ENCODE data around the gene DNAJC5G. TPM values are rescaled to one million over a fixed set of nuclear protein-coding genes. Genes with fewer than 3 reads are reported as not detected.

DNAJC5G gene
- total and polyA plus RNA-seq, 2 donors (not counting 1 experiment from before 2014, with no cell fraction given) = not detected

DNA sequence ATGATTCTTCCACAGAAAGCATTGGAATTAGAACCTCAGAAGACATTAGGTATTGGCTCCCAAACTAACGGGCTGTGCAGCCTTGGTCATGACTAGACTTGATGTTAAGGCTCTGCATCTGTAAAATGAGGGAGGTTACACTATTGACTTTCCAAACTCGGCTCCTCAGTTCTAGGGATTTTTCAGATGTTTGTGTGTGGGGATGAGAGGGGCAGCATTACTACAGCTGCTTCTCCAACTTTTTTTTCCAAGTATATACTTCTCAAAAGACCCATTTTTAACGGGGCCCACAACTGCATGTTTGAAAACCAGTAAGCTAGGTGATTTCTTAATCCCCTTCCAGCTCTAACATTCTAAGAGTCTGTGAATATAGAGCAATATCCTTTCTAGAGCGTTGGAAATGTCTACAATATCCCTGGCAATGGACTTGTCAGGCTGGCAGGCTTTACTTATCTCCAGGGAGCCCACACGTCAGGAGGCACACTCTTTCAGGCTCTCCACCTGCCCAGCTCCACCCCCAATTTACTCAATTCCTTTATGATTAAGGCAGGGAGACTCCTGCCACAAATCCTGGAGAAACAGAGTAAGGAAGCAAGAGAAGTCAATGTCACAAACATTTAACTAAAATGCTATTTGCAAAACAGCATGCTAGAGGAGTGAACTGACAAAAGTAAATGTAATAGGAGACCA lies 48.5 kb downstream of the DNAJC5G start:
- H3K36me3 ChIP-seq (replicated peaks in 1 of 2; ENCODE audit: control extremely low read depth in 1 of 2, control insufficient read depth in 1 of 2, extremely low read depth in 1 of 2, insufficient read depth in 2 of 2, low read length in 1 of 2) = peaks cover 8 to 27% of the 10 kb centered on the region in 2 experiments
- Mint-ChIP-seq H3K27ac (peak overlapping the region; percentile 97), H3K4me1 (peaks cover 27% of the 10 kb centered on the region), H3K9me3 (ENCODE audit: insufficient read depth) (no peaks in the 10 kb centered on the region), H3K27me3 (no peaks in the 10 kb centered on the region), H3K4me3 (peak overlapping the region; percentile 99)
- TF ChIP-seq, protein P1, sequence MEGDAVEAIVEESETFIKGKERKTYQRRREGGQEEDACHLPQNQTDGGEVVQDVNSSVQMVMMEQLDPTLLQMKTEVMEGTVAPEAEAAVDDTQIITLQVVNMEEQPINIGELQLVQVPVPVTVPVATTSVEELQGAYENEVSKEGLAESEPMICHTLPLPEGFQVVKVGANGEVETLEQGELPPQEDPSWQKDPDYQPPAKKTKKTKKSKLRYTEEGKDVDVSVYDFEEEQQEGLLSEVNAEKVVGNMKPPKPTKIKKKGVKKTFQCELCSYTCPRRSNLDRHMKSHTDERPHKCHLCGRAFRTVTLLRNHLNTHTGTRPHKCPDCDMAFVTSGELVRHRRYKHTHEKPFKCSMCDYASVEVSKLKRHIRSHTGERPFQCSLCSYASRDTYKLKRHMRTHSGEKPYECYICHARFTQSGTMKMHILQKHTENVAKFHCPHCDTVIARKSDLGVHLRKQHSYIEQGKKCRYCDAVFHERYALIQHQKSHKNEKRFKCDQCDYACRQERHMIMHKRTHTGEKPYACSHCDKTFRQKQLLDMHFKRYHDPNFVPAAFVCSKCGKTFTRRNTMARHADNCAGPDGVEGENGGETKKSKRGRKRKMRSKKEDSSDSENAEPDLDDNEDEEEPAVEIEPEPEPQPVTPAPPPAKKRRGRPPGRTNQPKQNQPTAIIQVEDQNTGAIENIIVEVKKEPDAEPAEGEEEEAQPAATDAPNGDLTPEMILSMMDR (IDR thresholded peaks at IDR 0.05) = no peak
- no peak for TF ChIP-seq EZH2 (IDR thresholded peaks at IDR 0.05; ENCODE audit: borderline replicate concordance, insufficient read depth, low read depth, low read length, poor library complexity, severe bottlenecking)
- 25% methylated on average over 2 of the region's 5 CpGs for WGBS (ENCODE audit: insufficient coverage)
- peak overlapping the region; percentile 91 for H3K4me2 ChIP-seq (replicated peaks; ENCODE audit: low read depth, low read length, poor library complexity, severe bottlenecking)
- POLR2A ChIA-PET = interaction anchor here (1.2 to 2.1 kb wide), 3 partner anchors 33 to 56 kb away, joined by 3 to 9 read pairs (median 5); partner anchors contain the start of genes GTF3C2 and ZNF513
- H3K4me3 ChIP-seq (ENCODE audit: control extremely low read depth in 1 of 5, extremely low read depth in 1 of 5, insufficient read depth in 1 of 5, low read depth in 2 of 5, low read length in 4 of 5) = peak overlapping the region; percentile 72 to 99 (median 93)
- ATAC-seq (ENCODE audit: low read depth) (no peak), DNase-seq (no peak)
- H3K27me3 ChIP-seq (replicated peaks in 1 of 4; ENCODE audit: control extremely low read depth in 1 of 4, control insufficient read depth in 3 of 4, insufficient read depth in 4 of 4, low read length in 3 of 4) = no peaks in the 10 kb centered on the region
- H3K79me2 ChIP-seq (ENCODE audit: control insufficient read depth, insufficient read depth, low read length) = peaks cover 40% of the 10 kb centered on the region
- H2AFZ ChIP-seq (ENCODE audit: insufficient read depth, low read depth, low read length, poor library complexity, severe bottlenecking) = peak overlapping the region; percentile 92
- no peaks in the 10 kb centered on the region for H3K9me3 ChIP-seq (ENCODE audit: control extremely low read depth in 1 of 3, control insufficient read depth in 2 of 3, insufficient read depth in 1 of 3, low read length in 2 of 3)
- peak overlapping the region; percentile 75 to 96 for H3K27ac ChIP-seq (ENCODE audit: low read length in 2 of 2)
- CTCF ChIA-PET = interaction anchor here (1.2 to 3.7 kb wide), 3 partner anchors 20 to 47 kb away, joined by 5 to 24 read pairs (median 5); partner anchors contain the start of gene SNX17
- intact Hi-C loops (cut with micrococcal nuclease) = loop anchor here (1.0 to 5.0 kb wide), 10 partner anchors 21 to 1069 kb away; partner anchors contain the start of genes EIF2B4, FOSL2, GTF3C2 and NRBP1
- no peaks in the 10 kb centered on the region for H4K20me1 ChIP-seq (ENCODE audit: control insufficient read depth, insufficient read depth, low read length, poor library complexity, severe bottlenecking)
- peak overlapping the region; percentile 98 for H3K9ac ChIP-seq (ENCODE audit: low read length)
- H3K4me1 ChIP-seq (ENCODE audit: control insufficient read depth in 2 of 2, insufficient read depth in 2 of 2, low read length in 2 of 2) = peaks cover 12 to 20% of the 10 kb centered on the region in 2 donors

DNA sequence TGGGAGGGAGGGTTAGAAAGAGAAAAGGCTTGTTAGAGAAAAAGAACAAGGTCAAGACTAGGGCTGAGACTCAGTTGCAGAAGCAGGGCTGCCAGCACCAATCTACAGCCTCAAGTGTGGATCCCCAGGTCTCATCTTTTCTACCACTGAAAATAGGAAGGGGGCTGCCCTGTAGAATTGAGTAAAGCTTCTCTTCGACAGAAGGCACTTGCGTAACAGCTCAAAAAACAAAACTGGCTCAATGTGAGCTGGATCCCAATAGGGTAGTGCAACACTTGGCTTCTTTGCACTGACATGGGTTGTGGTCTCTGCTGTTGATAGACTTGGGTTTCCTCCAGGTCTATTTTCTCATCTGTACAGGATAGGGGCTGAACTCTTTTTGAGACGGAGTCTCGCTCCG lies 49.5 kb downstream of the DNAJC5G start:
- ATAC-seq (ENCODE audit: low read depth) (no peak), DNase-seq (no peak)
- no peak overlapping the region for H3K4me2 ChIP-seq (replicated peaks; ENCODE audit: low read depth, low read length, poor library complexity, severe bottlenecking)
- H3K4me1 ChIP-seq (ENCODE audit: control insufficient read depth in 2 of 2, insufficient read depth in 2 of 2, low read length in 2 of 2) = peaks cover 12 to 20% of the 10 kb centered on the region in 2 donors
- H3K36me3 ChIP-seq (replicated peaks in 1 of 2; ENCODE audit: control extremely low read depth in 1 of 2, control insufficient read depth in 1 of 2, extremely low read depth in 1 of 2, insufficient read depth in 2 of 2, low read length in 1 of 2) = peaks cover 8 to 36% of the 10 kb centered on the region in 2 experiments
- no peaks in the 10 kb centered on the region for H3K9me3 ChIP-seq (ENCODE audit: control extremely low read depth in 1 of 3, control insufficient read depth in 2 of 3, insufficient read depth in 1 of 3, low read length in 2 of 3)
- no peak overlapping the region for H3K27ac ChIP-seq (ENCODE audit: low read length in 2 of 2)
- H3K9ac ChIP-seq (ENCODE audit: low read length) = no peak overlapping the region
- intact Hi-C loops (cut with micrococcal nuclease) = loop anchor here (5.0 kb wide), 1 partner anchor 1068 kb away; the partner anchor contains the start of gene FOSL2
- H3K4me3 ChIP-seq (ENCODE audit: control extremely low read depth in 1 of 5, extremely low read depth in 1 of 5, insufficient read depth in 1 of 5, low read depth in 2 of 5, low read length in 4 of 5) = no peak overlapping the region
- peaks cover 37% of the 10 kb centered on the region for H3K79me2 ChIP-seq (ENCODE audit: control insufficient read depth, insufficient read depth, low read length)
- H3K4me3 Mint-ChIP-seq = peak overlapping the region; percentile 99
- H3K27ac Mint-ChIP-seq = peak overlapping the region; percentile 47
- no peak overlapping the region for H2AFZ ChIP-seq (ENCODE audit: insufficient read depth, low read depth, low read length, poor library complexity, severe bottlenecking)
- no peaks in the 10 kb centered on the region for H3K27me3 Mint-ChIP-seq
- POLR2A ChIA-PET = no interaction called here
- H4K20me1 ChIP-seq (ENCODE audit: control insufficient read depth, insufficient read depth, low read length, poor library complexity, severe bottlenecking) = no peaks in the 10 kb centered on the region
- WGBS (ENCODE audit: insufficient coverage) = 89% methylated on average over 5 of the region's 5 CpGs
- TF ChIP-seq, protein P1 (IDR thresholded peaks at IDR 0.05) = no peak
- TF ChIP-seq EZH2 (IDR thresholded peaks at IDR 0.05; ENCODE audit: borderline replicate concordance, insufficient read depth, low read depth, low read length, poor library complexity, severe bottlenecking) = no peak
- peaks cover 27% of the 10 kb centered on the region for H3K4me1 Mint-ChIP-seq
- no peaks in the 10 kb centered on the region for H3K9me3 Mint-ChIP-seq (ENCODE audit: insufficient read depth)
- CTCF ChIA-PET = interaction anchor here (0.6 to 3.7 kb wide), 2 partner anchors 21 to 155 kb away, joined by 3 to 24 read pairs; no protein-coding TSS in a partner anchor
- no peaks in the 10 kb centered on the region for H3K27me3 ChIP-seq (replicated peaks in 1 of 4; ENCODE audit: control extremely low read depth in 1 of 4, control insufficient read depth in 3 of 4, insufficient read depth in 4 of 4, low read length in 3 of 4)

All from B cell (primary cell).